H9 (cell line): Measurements from ENCODE around the gene UXT. TPM values are rescaled to one million over a fixed set of nuclear protein-coding genes. Genes with fewer than 3 reads are reported as not detected.
A peak's percentile ranks its signal among the peaks of the same experiment; 100 is the strongest.

Experiments used
- DNase-seq: peaks from one replicate; pipeline ENCODE4 v3.0.0-alpha.2; 2017
- H2AFZ ChIP-seq: one replicate; pipeline ENCODE4 v1.6.1; 2013; ENCODE audit warnings: mild to moderate bottlenecking, low read length, control low read depth, moderate library complexity
- H2AK5ac ChIP-seq: 2 replicates; pipeline ENCODE4 v1.6.1; 2013; ENCODE audit warnings: low read length, control low read depth, mixed read lengths; ENCODE audit not compliant: insufficient read length
- H2BK120ac ChIP-seq: one replicate; pipeline ENCODE4 v1.6.1; 2013; ENCODE audit warnings: low read depth, mild to moderate bottlenecking, low read length, control low read depth, inconsistent platforms; ENCODE audit not compliant: poor library complexity, severe bottlenecking
- H2BK12ac ChIP-seq: 2 replicates; pipeline ENCODE4 v1.6.1; 2013; ENCODE audit warnings: low read length, control low read depth, mixed read lengths, low read depth; ENCODE audit not compliant: insufficient read length
- H2BK15ac ChIP-seq: 2 replicates; pipeline ENCODE4 v1.6.1; 2013; ENCODE audit warnings: low read depth, low read length, control low read depth
- H2BK20ac ChIP-seq: one replicate; pipeline ENCODE4 v1.6.1; 2013; ENCODE audit warnings: low read depth, mild to moderate bottlenecking, low read length, control low read depth, inconsistent platforms; ENCODE audit not compliant: poor library complexity, severe bottlenecking
- H2BK5ac ChIP-seq: 2 replicates; pipeline ENCODE4 v1.6.1; 2013; ENCODE audit warnings: low read length, control low read depth, mixed read lengths; ENCODE audit not compliant: insufficient read length
- H3K14ac ChIP-seq: 2 replicates; pipeline ENCODE4 v1.6.1; 2013; ENCODE audit warnings: low read length, control low read depth; ENCODE audit not compliant: insufficient read depth
- H3K18ac ChIP-seq: 2 replicates; pipeline ENCODE4 v1.6.1; 2013; ENCODE audit warnings: low read depth, mild to moderate bottlenecking, mixed read lengths, low read length, control low read depth; ENCODE audit not compliant: insufficient read length
- H3K23ac ChIP-seq: 2 replicates; pipeline ENCODE4 v1.6.1; 2013; ENCODE audit warnings: low read length, control low read depth, mixed read lengths, low read depth; ENCODE audit not compliant: insufficient read length
- H3K23me2 ChIP-seq: 2 replicates; pipeline ENCODE4 v1.6.1; 2013; ENCODE audit warnings: low read depth, mild to moderate bottlenecking, mixed read lengths, low read length, control low read depth; ENCODE audit not compliant: insufficient read length, poor library complexity, severe bottlenecking
- H3K27ac ChIP-seq: 2 replicates; pipeline ENCODE4 v1.5.1; 2013; ENCODE audit warnings: low read length, control low read depth, mixed read lengths, low read depth; ENCODE audit not compliant: insufficient read length
- H3K27me3 ChIP-seq: 2 replicates; pipeline ENCODE4 v1.6.1; 2013; ENCODE audit warnings: low read length, control low read depth, inconsistent platforms; ENCODE audit not compliant: insufficient read depth
- H3K4ac ChIP-seq: 2 replicates; pipeline ENCODE4 v1.6.1; 2013; ENCODE audit warnings: low read depth, mild to moderate bottlenecking, control low read depth, inconsistent platforms, low read length, moderate library complexity
- H3K4me1 ChIP-seq: 2 replicates; pipeline ENCODE4 v1.6.1; 2013; ENCODE audit warnings: low read length, control low read depth, inconsistent platforms; ENCODE audit not compliant: insufficient read depth
- H3K4me2 ChIP-seq: 2 replicates; pipeline ENCODE4 v1.6.1; 2013; ENCODE audit warnings: low read length, control low read depth, mixed read lengths; ENCODE audit not compliant: insufficient read length, insufficient read depth
- H3K56ac ChIP-seq: 2 replicates; pipeline ENCODE4 v1.6.1; 2013; ENCODE audit warnings: low read depth, mild to moderate bottlenecking, mixed read lengths, low read length, control low read depth; ENCODE audit not compliant: insufficient read length
- H3K79me1 ChIP-seq: 2 replicates; pipeline ENCODE4 v1.6.1; 2013; ENCODE audit warnings: low read depth, mild to moderate bottlenecking, moderate library complexity, low read length, control low read depth, inconsistent platforms; ENCODE audit not compliant: insufficient read depth, poor library complexity, severe bottlenecking
- H3K79me2 ChIP-seq: 2 replicates; pipeline ENCODE4 v1.6.1; 2013; ENCODE audit warnings: low read length, control low read depth, inconsistent platforms; ENCODE audit not compliant: insufficient read depth
- H3K9ac ChIP-seq: 2 replicates; pipeline ENCODE4 v1.6.1; 2013; ENCODE audit warnings: low read length, control low read depth, mixed read lengths; ENCODE audit not compliant: insufficient read length; ENCODE audit errors: extremely low read depth
- H3K9me3 ChIP-seq: one replicate; pipeline ENCODE4 v1.6.1; 2013; ENCODE audit warnings: low read depth, low read length, inconsistent platforms; ENCODE audit not compliant: control insufficient read depth
- H3T11ph ChIP-seq: one replicate; pipeline ENCODE4 v1.6.1; 2013; ENCODE audit warnings: mild to moderate bottlenecking, low read length, control low read depth, inconsistent platforms
- H4K20me1 ChIP-seq: one replicate; pipeline ENCODE4 v1.6.1; 2013; ENCODE audit not compliant: control insufficient read depth, insufficient read length, insufficient read depth
- H4K5ac ChIP-seq: 2 replicates; pipeline ENCODE4 v1.6.1; 2013; ENCODE audit warnings: low read depth, mild to moderate bottlenecking, mixed read lengths, low read length, control low read depth; ENCODE audit not compliant: insufficient read length
- H4K8ac ChIP-seq: replicated peaks from 2 replicates; pipeline ENCODE4 v1.6.1; 2013; ENCODE audit warnings: low read length, control low read depth, mixed read lengths, low read depth; ENCODE audit not compliant: insufficient read length
- H4K91ac ChIP-seq: 2 replicates; pipeline ENCODE4 v1.6.1; 2013; ENCODE audit warnings: low read depth, mild to moderate bottlenecking, moderate library complexity, mixed read lengths, low read length, control low read depth; ENCODE audit not compliant: insufficient read length
- H3K27ac Mint-ChIP-seq, 3 experiments: 2 replicates in 2 of 3; 3 replicates in 1 of 3; pipeline ENCODE4 v1.8.0; 2020 to 2021; ENCODE audit warnings: mixed read lengths in 3 of 3, mild to moderate bottlenecking in 1 of 3, moderate library complexity in 1 of 3
- H3K27me3 Mint-ChIP-seq: 2 replicates; pipeline ENCODE4 v1.8.0; 2021; ENCODE audit warnings: low read depth, mild to moderate bottlenecking, moderate library complexity, mixed read lengths
- H3K36me3 Mint-ChIP-seq, 3 experiments: 2 replicates in 2 of 3; 3 replicates in 1 of 3; pipeline ENCODE4 v1.8.0; 2020 to 2021; ENCODE audit warnings: low read depth in 3 of 3, mixed read lengths in 3 of 3; ENCODE audit not compliant: insufficient read depth in 1 of 3
- H3K4me1 Mint-ChIP-seq, 2 experiments: 2 replicates each; pipeline ENCODE4 v1.8.0; 2020; ENCODE audit warnings: mixed read lengths in 2 of 2
- H3K4me3 Mint-ChIP-seq, 2 experiments: 2 replicates in 1 of 2; 3 replicates in 1 of 2; pipeline ENCODE4 v1.8.0; 2020 to 2021; ENCODE audit warnings: mild to moderate bottlenecking in 2 of 2, mixed read lengths in 2 of 2, moderate library complexity in 1 of 2
- H3K9me3 Mint-ChIP-seq, 2 experiments: 2 replicates in 1 of 2; 3 replicates in 1 of 2; pipeline ENCODE4 v1.8.0; 2020; ENCODE audit warnings: mild to moderate bottlenecking in 2 of 2, mixed read lengths in 2 of 2, moderate library complexity in 1 of 2
- CTCF ChIP-seq: fragments of 200-600 bp; sonication (generic); conservative IDR thresholded peaks from 3 replicates; pipeline ENCODE4 v1.8.0; 2021; ENCODE audit warnings: antibody characterized with exemption, mild to moderate bottlenecking
- WGBS: extraction: QIAGEN DNeasy Blood & Tissue Kit; methylation state at CpG from one replicate; pipeline ENCODE4 v1.1.7; 2013; ENCODE audit warnings: missing lambda C conversion rate, low lambda C conversion rate, mixed read lengths; ENCODE audit not compliant: insufficient read length; ENCODE audit errors: extremely low coverage; 5-methylcytosine and 5-hydroxymethylcytosine counted together
- total RNA-seq: library from RNA; stranded (reverse); gene quantifications from 2 replicates; pipeline ENCODE4 v1.2.1, GENCODE V29; 2021

UXT gene
- total RNA-seq, 1 experiment from 2014 or later: 95.1 TPM

GRCh38 chrX:47620303-47620685 lies 38.7 kb downstream of the UXT start:
- H2BK12ac ChIP-seq: no peak overlapping the region
- peaks cover 0 to 7% (median 5%) of the 10 kb centered on the region in 3 experiments; a peak in 3 of 7 replicates for H3K36me3 Mint-ChIP-seq
- peaks cover 18% of the 10 kb centered on the region for H3K27me3 Mint-ChIP-seq
- peaks cover 3% of the 10 kb centered on the region; the same call in 1 of the 2 replicates for H3K4me1 ChIP-seq
- peaks cover 33% of the 10 kb centered on the region for H3K9me3 ChIP-seq
- H3K4ac ChIP-seq: no peak overlapping the region
- peaks cover 8 to 17% of the 10 kb centered on the region in 2 experiments for H3K4me1 Mint-ChIP-seq
- no peaks in the 10 kb centered on the region for H3K27me3 ChIP-seq
- H2AK5ac ChIP-seq: no peak overlapping the region
- no peaks in the 10 kb centered on the region for H3K79me2 ChIP-seq
- no peak overlapping the region for H2BK5ac ChIP-seq
- H4K8ac ChIP-seq: no peak overlapping the region
- no peak overlapping the region for H4K91ac ChIP-seq
- H3K14ac ChIP-seq: no peak overlapping the region
- peaks cover 75 to 83% of the 10 kb centered on the region in 2 experiments for H3K9me3 Mint-ChIP-seq
- H3K4me3 Mint-ChIP-seq: peak overlapping the region; percentile 59 to 71
- no peak overlapping the region for H2BK15ac ChIP-seq
- no peak for TF ChIP-seq CTCF
- H3K27ac ChIP-seq: no peak overlapping the region
- H3K18ac ChIP-seq: no peak overlapping the region
- no peak overlapping the region for H3K9ac ChIP-seq
- H3K79me1 ChIP-seq: no peaks in the 10 kb centered on the region
- no peak for DNase-seq
- H4K20me1 ChIP-seq: no peaks in the 10 kb centered on the region
- no peak overlapping the region for H4K5ac ChIP-seq
- no peak overlapping the region for H2BK120ac ChIP-seq
- peak overlapping the region; percentile 5 for H3K4me2 ChIP-seq
- peaks cover 3% of the 10 kb centered on the region for H3K23me2 ChIP-seq
- H2AFZ ChIP-seq: no peak overlapping the region
- H3K27ac Mint-ChIP-seq: no peak overlapping the region
- no CpG with 5 or more reads among the region's 9 CpGs for WGBS
- no peak overlapping the region for H3K56ac ChIP-seq
- H3T11ph ChIP-seq: no peak overlapping the region
- H3K23ac ChIP-seq: no peak overlapping the region
- no peak overlapping the region for H2BK20ac ChIP-seq
